OCI-LY1 (cell line): ENCODE measurements around the gene GNG10.

Source experiments
- H2AFZ ChIP-seq: fragments of 200-600 bp; sonication (generic), shearing (Covaris generic); 2 replicates; pipeline ENCODE4 v1.6.0; 2014; ENCODE audit warnings: antibody characterized with exemption, mild to moderate bottlenecking, low read length
- H3F3A ChIP-seq: fragments of 200-600 bp; sonication (generic), shearing (Covaris generic); 2 replicates; pipeline ENCODE4 v1.6.0; 2014; ENCODE audit warnings: mild to moderate bottlenecking, antibody characterized with exemption, low read length, moderate library complexity; ENCODE audit not compliant: insufficient read depth
- H3K27ac ChIP-seq: fragments of 200-600 bp; sonication (generic); 2 replicates; pipeline ENCODE4 v1.5.1; 2014; ENCODE audit warnings: low read length, mixed run types, mild to moderate bottlenecking, low read depth; ENCODE audit not compliant: poor library complexity, severe bottlenecking
- H3K27me3 ChIP-seq: fragments of 200-600 bp; sonication (generic); 2 replicates; pipeline ENCODE4 v1.6.0; 2014; ENCODE audit warnings: antibody characterized with exemption, mild to moderate bottlenecking, low read length, moderate library complexity; ENCODE audit not compliant: insufficient read depth
- H3K36me3 ChIP-seq: fragments of 200-600 bp; sonication (generic); 2 replicates; pipeline ENCODE4 v1.6.1; 2014; ENCODE audit warnings: mild to moderate bottlenecking, antibody characterized with exemption, low read length, moderate library complexity, mixed read lengths; ENCODE audit not compliant: insufficient read depth
- H3K4me1 ChIP-seq: fragments of 200-600 bp; sonication (generic); 2 replicates; pipeline ENCODE4 v1.5.1; 2014; ENCODE audit warnings: mild to moderate bottlenecking, low read length, moderate library complexity; ENCODE audit not compliant: insufficient read depth, severe bottlenecking
- H3K4me2 ChIP-seq: fragments of 200-600 bp; sonication (generic), shearing (Covaris generic); 2 replicates; pipeline ENCODE4 v1.6.1; 2014; ENCODE audit warnings: low read length
- H3K4me3 ChIP-seq: fragments of 200-600 bp; sonication (generic); 2 replicates; pipeline ENCODE4 v1.5.1; 2014; ENCODE audit warnings: low read length, low read depth, mild to moderate bottlenecking, mixed read lengths; ENCODE audit not compliant: poor library complexity, severe bottlenecking
- H3K79me2 ChIP-seq: fragments of 200-600 bp; shearing (Covaris generic); 2 replicates; pipeline ENCODE4 v1.6.1; 2016; ENCODE audit warnings: mixed run types, low read length, mixed read lengths; ENCODE audit not compliant: insufficient read depth
- H3K9ac ChIP-seq: fragments of 200-600 bp; sonication (generic), shearing (Covaris generic); 2 replicates; pipeline ENCODE4 v1.6.1; 2014; ENCODE audit warnings: mild to moderate bottlenecking, low read length, mixed read lengths
- H3K9me2 ChIP-seq: fragments of 200-600 bp; sonication (generic), shearing (Covaris generic); 2 replicates; pipeline ENCODE4 v1.6.1; 2014; ENCODE audit warnings: low read depth, mild to moderate bottlenecking, low read length, mixed read lengths
- H3K9me3 ChIP-seq: fragments of 200-600 bp; shearing (Covaris generic); 2 replicates; pipeline ENCODE4 v1.6.1; 2014; ENCODE audit warnings: low read length, mixed read lengths
- H4K20me1 ChIP-seq: fragments of 200-600 bp; sonication (generic), shearing (Covaris generic); 2 replicates; pipeline ENCODE4 v1.6.0; 2016; ENCODE audit warnings: mild to moderate bottlenecking, low read length; ENCODE audit not compliant: insufficient read depth
- EZH2 ChIP-seq: fragments of 200-600 bp; sonication (generic), shearing (Covaris generic); IDR thresholded peaks from 2 replicates; pipeline ENCODE4 v1.8.0; 2017; ENCODE audit warnings: borderline replicate concordance, mixed run types, mild to moderate bottlenecking, antibody characterized with exemption, low read length, moderate library complexity, mixed read lengths
- TF ChIP-seq, protein P1 (sequence below): fragments of 200-600 bp; sonication (generic), shearing (Covaris generic); IDR thresholded peaks from 2 replicates; pipeline ENCODE4 v1.5.1; 2017; ENCODE audit warnings: mild to moderate bottlenecking, antibody characterized with exemption, low read length, moderate library complexity, mixed read lengths

The GNG10 gene

GRCh38 chr9:111644195-111644772 is 17.1 kb upstream of the GNG10 start:
- no peak overlapping the region for H2AFZ ChIP-seq
- TF ChIP-seq, protein P1, sequence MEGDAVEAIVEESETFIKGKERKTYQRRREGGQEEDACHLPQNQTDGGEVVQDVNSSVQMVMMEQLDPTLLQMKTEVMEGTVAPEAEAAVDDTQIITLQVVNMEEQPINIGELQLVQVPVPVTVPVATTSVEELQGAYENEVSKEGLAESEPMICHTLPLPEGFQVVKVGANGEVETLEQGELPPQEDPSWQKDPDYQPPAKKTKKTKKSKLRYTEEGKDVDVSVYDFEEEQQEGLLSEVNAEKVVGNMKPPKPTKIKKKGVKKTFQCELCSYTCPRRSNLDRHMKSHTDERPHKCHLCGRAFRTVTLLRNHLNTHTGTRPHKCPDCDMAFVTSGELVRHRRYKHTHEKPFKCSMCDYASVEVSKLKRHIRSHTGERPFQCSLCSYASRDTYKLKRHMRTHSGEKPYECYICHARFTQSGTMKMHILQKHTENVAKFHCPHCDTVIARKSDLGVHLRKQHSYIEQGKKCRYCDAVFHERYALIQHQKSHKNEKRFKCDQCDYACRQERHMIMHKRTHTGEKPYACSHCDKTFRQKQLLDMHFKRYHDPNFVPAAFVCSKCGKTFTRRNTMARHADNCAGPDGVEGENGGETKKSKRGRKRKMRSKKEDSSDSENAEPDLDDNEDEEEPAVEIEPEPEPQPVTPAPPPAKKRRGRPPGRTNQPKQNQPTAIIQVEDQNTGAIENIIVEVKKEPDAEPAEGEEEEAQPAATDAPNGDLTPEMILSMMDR, result no peak
- TF ChIP-seq EZH2, result no peak
- peaks cover 8% of the 10 kb centered on the region for H3K79me2 ChIP-seq
- H3K4me1 ChIP-seq, result no peaks in the 10 kb centered on the region
- no peak overlapping the region for H3K4me3 ChIP-seq
- H3K9ac ChIP-seq, result no peak overlapping the region
- no peak overlapping the region for H3K4me2 ChIP-seq
- no peaks in the 10 kb centered on the region for H3K9me2 ChIP-seq
- peaks cover 54% of the 10 kb centered on the region for H3K36me3 ChIP-seq
- no peaks in the 10 kb centered on the region for H3F3A ChIP-seq
- H4K20me1 ChIP-seq, result no peaks in the 10 kb centered on the region
- no peaks in the 10 kb centered on the region for H3K27me3 ChIP-seq
- H3K27ac ChIP-seq, result no peak overlapping the region
- H3K9me3 ChIP-seq, result no peaks in the 10 kb centered on the region

- TF ChIP-seq EZH2, result no peak
- TF ChIP-seq, protein P1, result no peak
- Histone ChIP-seq H3K9ac (no peak overlapping the region), H3K79me2 (peaks cover 4% of the 10 kb centered on the region; the same call in 1 of the 2 replicates), H3K4me2 (no peak overlapping the region), H3K4me3 (no peak overlapping the region), H2AFZ (no peak overlapping the region), H3K27me3 (no peaks in the 10 kb centered on the region), H3K4me1 (no peaks in the 10 kb centered on the region), H3F3A (no peaks in the 10 kb centered on the region), H3K27ac (no peak overlapping the region), H3K9me2 (no peaks in the 10 kb centered on the region), H3K36me3 (peaks cover 68% of the 10 kb centered on the region), H4K20me1 (no peaks in the 10 kb centered on the region), H3K9me3 (no peaks in the 10 kb centered on the region)
These were observed 15.6 kb upstream of the GNG10 start for GRCh38 chr9:111645806-111646205.

- no peaks in the 10 kb centered on the region for H3F3A ChIP-seq
- no peak overlapping the region for H3K4me2 ChIP-seq
- peaks cover 4% of the 10 kb centered on the region; the same call in 1 of the 2 replicates for H3K79me2 ChIP-seq
- H3K9ac ChIP-seq, result no peak overlapping the region
- no peaks in the 10 kb centered on the region for H3K9me3 ChIP-seq
- peaks cover 69% of the 10 kb centered on the region for H3K36me3 ChIP-seq
- no peak overlapping the region for H3K27ac ChIP-seq
- no peaks in the 10 kb centered on the region for H3K9me2 ChIP-seq
- H2AFZ ChIP-seq, result no peak overlapping the region
- no peaks in the 10 kb centered on the region for H3K4me1 ChIP-seq
- no peak overlapping the region for H3K4me3 ChIP-seq
- no peaks in the 10 kb centered on the region for H3K27me3 ChIP-seq
- no peak for TF ChIP-seq EZH2
- TF ChIP-seq, protein P1, result no peak
- no peaks in the 10 kb centered on the region for H4K20me1 ChIP-seq
These were observed 15.0 kb upstream of the GNG10 start for GRCh38 chr9:111646417-111646816.
